Astrocyte (in vitro differentiated cells and primary cell): ENCODE data around the gene CES1. TPM values are rescaled to one million over a fixed set of nuclear protein-coding genes. Genes with fewer than 3 reads are reported as not detected.
"Not testable (repeated sequence)": the region's sequence is repeated elsewhere in the genome, so short reads cannot be mapped to it uniquely, and the experiment has no call there.

Experiments used
- DNase-seq: peaks from one replicate; pipeline ENCODE4 v3.0.0-alpha.2; 2010; ENCODE audit warnings: low read depth
- FAIRE-seq: peaks from 2 replicates; lab custom pipeline; 2011; peaks lifted over from hg19 to GRCh38; lab: Jason Lieb, UNC
- H2AFZ ChIP-seq: 2 replicates; pipeline ENCODE4 v1.6.0; 2012; ENCODE audit warnings: low read depth, low read length, inconsistent platforms
- H3K27ac ChIP-seq: 2 replicates; pipeline ENCODE4 v1.5.1; 2011; ENCODE audit warnings: low read depth, low read length, inconsistent platforms
- H3K27me3 ChIP-seq: 2 replicates; pipeline ENCODE4 v1.6.0; 2011; ENCODE audit warnings: low read length, inconsistent platforms; ENCODE audit not compliant: insufficient read depth
- H3K36me3 ChIP-seq: 2 replicates; pipeline ENCODE4 v1.5.1; 2011; ENCODE audit warnings: low read length, inconsistent platforms; ENCODE audit not compliant: insufficient read depth
- H3K4me1 ChIP-seq: 2 replicates; pipeline ENCODE4 v1.5.1; 2011; ENCODE audit warnings: low read length, inconsistent platforms; ENCODE audit not compliant: insufficient read depth
- H3K4me2 ChIP-seq: 2 replicates; pipeline ENCODE4 v1.6.0; 2012; ENCODE audit warnings: low read length, inconsistent platforms
- H3K4me3 ChIP-seq: 2 replicates; pipeline ENCODE4 v1.5.1; 2011; ENCODE audit warnings: low read depth, mild to moderate bottlenecking, low read length, inconsistent platforms; ENCODE audit not compliant: insufficient read depth
- H3K79me2 ChIP-seq: 2 replicates; pipeline ENCODE4 v1.6.0; 2012; ENCODE audit warnings: mild to moderate bottlenecking, low read length, inconsistent platforms; ENCODE audit not compliant: insufficient read depth
- H3K9ac ChIP-seq: 2 replicates; pipeline ENCODE4 v1.6.0; 2012; ENCODE audit warnings: mild to moderate bottlenecking, low read length, inconsistent platforms
- H3K9me3 ChIP-seq: 2 replicates; pipeline ENCODE4 v1.5.1; 2012; ENCODE audit warnings: low read depth, mild to moderate bottlenecking, low read length, inconsistent platforms; ENCODE audit not compliant: insufficient read depth
- H4K20me1 ChIP-seq: 2 replicates; pipeline ENCODE4 v1.6.0; 2012; ENCODE audit warnings: low read length, inconsistent platforms; ENCODE audit not compliant: insufficient read depth
- H3K27ac Mint-ChIP-seq: one replicate; pipeline ENCODE4 v1.8.0; 2021; ENCODE audit warnings: mild to moderate bottlenecking, mixed read lengths; ENCODE audit not compliant: unreplicated experiment
- H3K27me3 Mint-ChIP-seq: one replicate; pipeline ENCODE4 v1.8.0; 2021; ENCODE audit warnings: low read depth, mixed read lengths; ENCODE audit not compliant: unreplicated experiment
- H3K36me3 Mint-ChIP-seq: one replicate; pipeline ENCODE4 v1.8.0; 2021; ENCODE audit warnings: low read depth, mixed read lengths; ENCODE audit not compliant: unreplicated experiment
- H3K4me1 Mint-ChIP-seq: one replicate; pipeline ENCODE4 v1.8.0; 2021; ENCODE audit warnings: low read depth, mixed read lengths; ENCODE audit not compliant: unreplicated experiment
- H3K4me3 Mint-ChIP-seq: one replicate; pipeline ENCODE4 v1.8.0; 2021; ENCODE audit warnings: mild to moderate bottlenecking, moderate library complexity, mixed read lengths; ENCODE audit not compliant: unreplicated experiment
- H3K9me3 Mint-ChIP-seq: one replicate; pipeline ENCODE4 v1.8.0; 2021; ENCODE audit warnings: mild to moderate bottlenecking, mixed read lengths; ENCODE audit not compliant: unreplicated experiment
- EZH2 ChIP-seq: IDR thresholded peaks from 2 replicates; pipeline ENCODE4 v1.6.1; 2012; ENCODE audit warnings: mild to moderate bottlenecking, low read length, inconsistent platforms; ENCODE audit not compliant: insufficient read depth
- total RNA-seq: library from RNA; stranded (reverse); gene quantifications from 2 replicates; pipeline ENCODE4 v1.2.1, GENCODE V29; 2021
- TF ChIP-seq, protein P1 (sequence below): IDR thresholded peaks from 2 replicates; pipeline ENCODE4 v1.5.1; 2011; ENCODE audit warnings: low read depth, mild to moderate bottlenecking, inconsistent platforms, low read length, moderate library complexity; ENCODE audit not compliant: insufficient read depth

Gene CES1
- total RNA-seq, 1 donor from 2014 or later, result not detected

GRCh38 chr16:55780095-55780407, 52.8 kb downstream of the CES1 start:
- H3K4me2 ChIP-seq, FAIRE-seq, H3K27me3 ChIP-seq, H4K20me1 ChIP-seq, H3K4me3 Mint-ChIP-seq, H3K4me3 ChIP-seq, H3K9me3 ChIP-seq, H3K9me3 Mint-ChIP-seq, H3K27ac Mint-ChIP-seq, H3K4me1 ChIP-seq, H3K27ac ChIP-seq, H3K79me2 ChIP-seq, H3K4me1 Mint-ChIP-seq, H3K9ac ChIP-seq, H2AFZ ChIP-seq, H3K36me3 ChIP-seq, DNase-seq, H3K36me3 Mint-ChIP-seq: not testable (repeated sequence)
- H3K27me3 Mint-ChIP-seq, result peaks cover 42% of the 10 kb centered on the region

DNA sequence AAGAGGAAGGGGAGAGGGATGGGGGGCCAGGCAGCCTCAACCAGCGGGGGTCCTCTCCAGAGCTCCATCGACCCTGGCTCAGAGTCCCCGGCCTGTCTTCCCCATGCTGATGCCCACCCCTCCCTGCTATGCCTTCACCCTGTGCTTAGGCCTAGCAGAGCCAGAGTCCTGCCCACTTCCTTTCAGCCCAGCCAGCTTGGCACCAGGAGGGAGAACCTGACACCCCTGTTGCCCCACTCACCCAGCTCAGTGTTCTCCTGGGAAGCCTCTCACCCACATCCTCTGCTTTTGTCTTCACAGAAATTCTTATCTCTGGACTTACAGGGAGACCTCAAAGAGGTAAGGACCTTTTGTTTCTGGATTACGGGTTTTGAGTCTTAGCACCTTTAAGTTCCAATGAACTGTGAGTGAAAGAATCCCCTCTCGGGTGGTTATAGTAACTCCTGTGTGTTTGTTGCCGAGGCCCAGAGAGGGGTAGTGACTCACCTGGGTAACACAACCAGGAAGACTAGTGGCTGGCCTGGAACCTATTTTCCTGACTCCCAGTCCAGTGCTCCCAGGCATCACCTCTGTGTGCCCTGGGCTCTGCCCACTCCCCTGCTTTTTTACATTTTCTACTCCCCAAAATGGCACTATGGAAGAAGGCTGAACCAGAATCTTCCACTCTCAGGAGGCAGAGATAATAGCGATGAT, 53.3 kb downstream of the CES1 start:
- Mint-ChIP-seq H3K9me3 (peaks cover 3% of the 10 kb centered on the region), H3K4me1 (no peaks in the 10 kb centered on the region), H3K4me3 (no peak overlapping the region), H3K27me3 (peaks cover 39% of the 10 kb centered on the region), H3K27ac (no peak overlapping the region), H3K36me3 (no peaks in the 10 kb centered on the region)
- Histone ChIP-seq H3K27ac (no peak overlapping the region), H3K36me3 (no peaks in the 10 kb centered on the region), H3K9ac (no peak overlapping the region), H3K27me3 (no peaks in the 10 kb centered on the region), H3K9me3 (no peaks in the 10 kb centered on the region), H4K20me1 (no peaks in the 10 kb centered on the region), H3K4me2 (no peak overlapping the region), H2AFZ (no peak overlapping the region), H3K4me1 (no peaks in the 10 kb centered on the region), H3K4me3 (no peak overlapping the region), H3K79me2 (no peaks in the 10 kb centered on the region)
- TF ChIP-seq, protein P1, sequence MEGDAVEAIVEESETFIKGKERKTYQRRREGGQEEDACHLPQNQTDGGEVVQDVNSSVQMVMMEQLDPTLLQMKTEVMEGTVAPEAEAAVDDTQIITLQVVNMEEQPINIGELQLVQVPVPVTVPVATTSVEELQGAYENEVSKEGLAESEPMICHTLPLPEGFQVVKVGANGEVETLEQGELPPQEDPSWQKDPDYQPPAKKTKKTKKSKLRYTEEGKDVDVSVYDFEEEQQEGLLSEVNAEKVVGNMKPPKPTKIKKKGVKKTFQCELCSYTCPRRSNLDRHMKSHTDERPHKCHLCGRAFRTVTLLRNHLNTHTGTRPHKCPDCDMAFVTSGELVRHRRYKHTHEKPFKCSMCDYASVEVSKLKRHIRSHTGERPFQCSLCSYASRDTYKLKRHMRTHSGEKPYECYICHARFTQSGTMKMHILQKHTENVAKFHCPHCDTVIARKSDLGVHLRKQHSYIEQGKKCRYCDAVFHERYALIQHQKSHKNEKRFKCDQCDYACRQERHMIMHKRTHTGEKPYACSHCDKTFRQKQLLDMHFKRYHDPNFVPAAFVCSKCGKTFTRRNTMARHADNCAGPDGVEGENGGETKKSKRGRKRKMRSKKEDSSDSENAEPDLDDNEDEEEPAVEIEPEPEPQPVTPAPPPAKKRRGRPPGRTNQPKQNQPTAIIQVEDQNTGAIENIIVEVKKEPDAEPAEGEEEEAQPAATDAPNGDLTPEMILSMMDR, result no peak
- TF ChIP-seq EZH2, result no peak
- DNase-seq (no peak), FAIRE-seq (no peak)

- H3K27me3 ChIP-seq, result no peaks in the 10 kb centered on the region
- peaks cover 3% of the 10 kb centered on the region for H3K9me3 Mint-ChIP-seq
These were observed 54.1 kb downstream of the CES1 start for GRCh38 chr16:55778757-55779156.

More at GRCh38 chr16:55778757-55779156, 54.1 kb downstream of the CES1 start:
- no peak for TF ChIP-seq EZH2
- TF ChIP-seq, protein P1, result no peak
- Histone ChIP-seq H3K36me3 (no peaks in the 10 kb centered on the region), H3K27ac (no peak overlapping the region), H3K4me1 (no peaks in the 10 kb centered on the region), H3K9ac (no peak overlapping the region), H4K20me1 (no peaks in the 10 kb centered on the region), H3K79me2 (no peaks in the 10 kb centered on the region), H3K4me3 (no peak overlapping the region), H3K4me2 (no peak overlapping the region), H3K9me3 (no peaks in the 10 kb centered on the region), H2AFZ (no peak overlapping the region)
- H3K4me1 Mint-ChIP-seq, result no peaks in the 10 kb centered on the region
- H3K27me3 Mint-ChIP-seq, result peaks cover 37% of the 10 kb centered on the region
- FAIRE-seq, result no peak
- no peaks in the 10 kb centered on the region for H3K36me3 Mint-ChIP-seq
- no peak overlapping the region for H3K27ac Mint-ChIP-seq
- H3K4me3 Mint-ChIP-seq, result no peak overlapping the region
- DNase-seq, result no peak
